BJ (cell line): Measurements from ENCODE around the gene TEC. TPM values are rescaled to one million over a fixed set of nuclear protein-coding genes. Genes with fewer than 3 reads are reported as not detected.

Source experiments
- CTCF ChIA-PET: fragments of 350-600 bp; formaldehyde crosslinking; extraction: SDS; loops from one replicate; lab custom pipeline; 2021; ENCODE audit warnings: antibody characterized with exemption, inconsistent platforms; lab: Yijun Ruan, JAX
- POLR2A ChIA-PET: fragments of 300-600 bp; sonication (Branson Sonifier 250); formaldehyde crosslinking; extraction: SDS; loops from one replicate; lab custom pipeline; 2021; ENCODE audit warnings: antibody characterized with exemption; lab: Charles Lee
- DNase-seq: peaks from one replicate; pipeline ENCODE4 v3.0.0-alpha.2; 2011; ENCODE audit warnings: low read depth
- H3K27me3 ChIP-seq: 2 replicates; pipeline ENCODE4 v1.6.0; 2011; ENCODE audit warnings: low read length; ENCODE audit not compliant: control insufficient read depth, insufficient read depth
- H3K36me3 ChIP-seq: 2 replicates; pipeline ENCODE4 v1.5.1; 2011; ENCODE audit warnings: low read length; ENCODE audit not compliant: control insufficient read depth, insufficient read depth
- H3K4me3 ChIP-seq: 2 replicates; pipeline ENCODE4 v1.5.1; 2011; ENCODE audit warnings: low read depth, mild to moderate bottlenecking, control low read depth, low read length
- CTCF ChIP-seq: IDR thresholded peaks from 2 replicates; pipeline ENCODE4 v1.5.1; 2011; ENCODE audit warnings: low read depth, mild to moderate bottlenecking, control low read depth, inconsistent platforms, low read length, moderate library complexity; ENCODE audit not compliant: insufficient read depth
- polyA plus RNA-seq: library from polyadenylated mRNA; depleted of rRNA; stranded (reverse); fragments of >200 nt; gene quantifications from 2 replicates; pipeline ENCODE4 v1.2.3, GENCODE V29; 2011

The TEC gene
- polyA plus RNA-seq, 1 experiment: 0.20 TPM

GRCh38 chr4:48193921-48194468 lies 75.6 kb downstream of the TEC start:
- TF ChIP-seq CTCF: no peak
- no peak for DNase-seq
- H3K4me3 ChIP-seq: no peak overlapping the region
- ChIA-PET POLR2A (no interaction called here), CTCF (no interaction called here)
- no peaks in the 10 kb centered on the region for H3K36me3 ChIP-seq
- H3K27me3 ChIP-seq: peaks cover 2% of the 10 kb centered on the region; the same call in 1 of the 2 replicates

GRCh38 chr4:48193096-48193836 lies 76.4 kb downstream of the TEC start:
- ChIA-PET POLR2A (no interaction called here), CTCF (interaction anchor here (1.0 kb wide), 1 partner anchor 12 kb away, joined by 3 read pairs; no protein-coding TSS in a partner anchor)
- peaks cover 2% of the 10 kb centered on the region; the same call in 1 of the 2 replicates for H3K27me3 ChIP-seq
- no peak for DNase-seq
- no peak for TF ChIP-seq CTCF
- no peak overlapping the region for H3K4me3 ChIP-seq
- H3K36me3 ChIP-seq: no peaks in the 10 kb centered on the region

GRCh38 chr4:48191758-48192157 lies 77.9 kb downstream of the TEC start:
- CTCF ChIA-PET: no interaction called here
- H3K36me3 ChIP-seq: no peaks in the 10 kb centered on the region
- no peak for DNase-seq
- no peak for TF ChIP-seq CTCF
- H3K4me3 ChIP-seq: no peak overlapping the region
- POLR2A ChIA-PET: no interaction called here
- peaks cover 2% of the 10 kb centered on the region; the same call in 1 of the 2 replicates for H3K27me3 ChIP-seq

- no peaks in the 10 kb centered on the region for H3K36me3 ChIP-seq
- no peak for TF ChIP-seq CTCF
- DNase-seq: no peak
- ChIA-PET POLR2A (no interaction called here), CTCF (no interaction called here)
- no peak overlapping the region for H3K4me3 ChIP-seq
- peaks cover 2% of the 10 kb centered on the region; the same call in 1 of the 2 replicates for H3K27me3 ChIP-seq
Observed at GRCh38 chr4:48190839-48191238, 78.8 kb downstream of the TEC start.

GRCh38 chr4:48189731-48190130 lies 79.9 kb downstream of the TEC start:
- H3K27me3 ChIP-seq: peaks cover 2% of the 10 kb centered on the region; the same call in 1 of the 2 replicates
- H3K36me3 ChIP-seq: no peaks in the 10 kb centered on the region
- POLR2A ChIA-PET: no interaction called here
- no peak overlapping the region for H3K4me3 ChIP-seq
- CTCF ChIA-PET: no interaction called here
- TF ChIP-seq CTCF: no peak
- no peak for DNase-seq
